Keratinocyte (primary cell): ENCODE data around the gene DCK. TPM values are rescaled to one million over a fixed set of nuclear protein-coding genes. Genes with fewer than 3 reads are reported as not detected.

Experiments
- DNase-seq: peaks from one replicate; pipeline ENCODE4 v3.0.0-alpha.2; 2011; ENCODE audit warnings: low read depth, missing footprints, low spot score
- FAIRE-seq: peaks from 2 replicates; lab custom pipeline; 2011; peaks lifted over from hg19 to GRCh38; lab: Jason Lieb, UNC
- H2AFZ ChIP-seq: 2 replicates; pipeline ENCODE4 v1.6.0; 2012; ENCODE audit warnings: low read length, control low read depth, inconsistent platforms; ENCODE audit not compliant: control insufficient read depth
- H3K27ac ChIP-seq: 2 replicates; pipeline ENCODE4 v1.5.1; 2011; ENCODE audit warnings: low read length; ENCODE audit not compliant: control insufficient read depth, insufficient read depth
- H3K27me3 ChIP-seq: 3 replicates; pipeline ENCODE4 v1.6.0; 2011; ENCODE audit warnings: low read length; ENCODE audit not compliant: control insufficient read depth, insufficient read depth; ENCODE audit errors: extremely low read depth
- H3K36me3 ChIP-seq, 2 experiments: 2 replicates in 1 of 2; 3 replicates in 1 of 2; pipeline ENCODE4 v1.5.1; 2011; ENCODE audit warnings: low read length in 2 of 2, mild to moderate bottlenecking in 1 of 2; ENCODE audit not compliant: control insufficient read depth in 2 of 2, insufficient read depth in 2 of 2; ENCODE audit errors: extremely low read depth in 1 of 2
- H3K4me1 ChIP-seq: 3 replicates; pipeline ENCODE4 v1.5.1; 2011; ENCODE audit warnings: low read length; ENCODE audit not compliant: control insufficient read depth, insufficient read depth; ENCODE audit errors: extremely low read depth
- H3K4me2 ChIP-seq: 3 replicates; pipeline ENCODE4 v1.6.0; 2011; ENCODE audit warnings: low read depth, low read length; ENCODE audit not compliant: control insufficient read depth, insufficient read depth; ENCODE audit errors: extremely low read depth
- H3K4me3 ChIP-seq, 3 experiments: fragments of 200-600 bp in 1 of 3; sonication (generic) in 1 of 3; 2 replicates in 2 of 3; 3 replicates in 1 of 3; pipeline ENCODE4 v1.5.1; 2011 to 2016; ENCODE audit warnings: low read length in 3 of 3, mild to moderate bottlenecking in 3 of 3, control low read depth in 2 of 3, inconsistent platforms in 1 of 3, low read depth in 1 of 3, mixed read lengths in 1 of 3, mixed run types in 1 of 3, moderate library complexity in 1 of 3; ENCODE audit not compliant: control insufficient read depth in 2 of 3, insufficient read depth in 2 of 3; ENCODE audit errors: extremely low read depth in 1 of 3
- H3K79me2 ChIP-seq: 2 replicates; pipeline ENCODE4 v1.6.0; 2012; ENCODE audit warnings: low read length; ENCODE audit not compliant: control insufficient read depth, insufficient read depth
- H3K9ac ChIP-seq: 3 replicates; pipeline ENCODE4 v1.6.0; 2011; ENCODE audit warnings: low read length; ENCODE audit not compliant: control insufficient read depth, insufficient read depth; ENCODE audit errors: extremely low read depth
- H3K9me1 ChIP-seq: 3 replicates; pipeline ENCODE4 v1.6.0; 2011; ENCODE audit warnings: low read length; ENCODE audit not compliant: control insufficient read depth, insufficient read depth; ENCODE audit errors: extremely low read depth
- H3K9me3 ChIP-seq: 2 replicates; pipeline ENCODE4 v1.5.1; 2012; ENCODE audit warnings: low read depth, low read length; ENCODE audit not compliant: control insufficient read depth
- H4K20me1 ChIP-seq: 3 replicates; pipeline ENCODE4 v1.6.0; 2011; ENCODE audit warnings: low read length; ENCODE audit not compliant: control insufficient read depth, insufficient read depth; ENCODE audit errors: extremely low read depth
- EZH2 ChIP-seq: IDR thresholded peaks from one replicate; pipeline ENCODE4 v1.6.1; 2012; ENCODE audit warnings: inconsistent platforms, mild to moderate bottlenecking, low read length, moderate library complexity
- dilution Hi-C: fragments of 300-500 bp; cut with MboI; formaldehyde crosslinking; loops from one replicate; pipeline ENCODE4 v1.7.0; 2020; ENCODE audit warnings: low sequenced_read_pairs; ENCODE audit not compliant: extremely low pct_ligation_motif_present
- polyA plus RNA-seq, 5 experiments: library from polyadenylated mRNA; depleted of rRNA in 3 of 5; stranded (reverse) in 3 of 5; stranded (forward) in 1 of 5; unstranded in 1 of 5; fragments of >200 nt; gene quantifications; 1 replicate in 1 of 5; 2 replicates in 3 of 5; 3 replicates in 1 of 5; pipeline versions ENCODE4 v1.2.1 to v1.2.3, GENCODE V29; 2011 to 2012; ENCODE audit warnings: missing spikeins in 2 of 5, low read depth in 1 of 5, low replicate concordance in 1 of 5
- TF ChIP-seq, protein P1 (sequence below), 3 experiments: IDR thresholded peaks in 1 of 3; conservative IDR thresholded peaks in 1 of 3; optimal IDR thresholded peaks in 1 of 3; 2 replicates in 2 of 3; 3 replicates in 1 of 3; pipeline versions ENCODE3 to v1.5.1; 2011; ENCODE audit warnings: low read length in 3 of 3, mild to moderate bottlenecking in 3 of 3, moderate library complexity in 2 of 3, control low read depth in 1 of 3, inconsistent platforms in 1 of 3; ENCODE audit not compliant: insufficient read depth in 2 of 3; ENCODE audit errors: extremely low read depth in 1 of 3

The DCK gene
- polyA plus RNA-seq, 1 donor (not counting 4 experiments of a cell fraction or from before 2014, with no cell fraction given) = 11.3 TPM

DNA sequence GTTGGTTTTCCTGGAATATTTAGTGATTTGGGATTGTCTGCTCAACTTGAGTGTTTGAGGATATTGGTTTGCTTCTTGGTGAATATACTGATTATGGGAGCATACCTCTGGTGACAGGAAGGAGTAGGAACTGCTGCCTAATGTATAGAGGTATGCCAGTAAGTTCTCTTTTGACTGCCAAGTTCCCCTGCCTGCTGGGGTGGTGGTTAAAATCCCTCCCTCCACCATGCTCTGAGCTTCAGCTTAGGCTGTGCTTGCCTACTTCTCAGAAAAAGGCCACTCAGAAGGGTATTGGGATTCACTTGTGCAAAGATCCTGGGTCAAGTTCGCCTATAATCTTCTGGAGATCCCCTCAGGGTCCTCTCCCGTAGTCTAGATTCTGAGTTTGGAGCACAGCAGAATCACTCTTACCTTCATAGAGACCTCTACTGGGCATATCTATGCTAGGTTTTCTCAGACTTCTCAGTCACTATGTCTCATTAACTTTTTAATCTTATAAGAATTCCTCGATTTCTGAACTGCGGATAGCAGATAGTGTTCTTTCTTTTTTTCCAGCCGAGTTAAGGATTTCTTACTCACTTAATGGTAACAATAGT, 44.7 kb upstream of the DCK start:
- peaks cover 30% of the 10 kb centered on the region for H3K79me2 ChIP-seq
- dilution Hi-C loops = no loop called here
- no peak for FAIRE-seq

DNA sequence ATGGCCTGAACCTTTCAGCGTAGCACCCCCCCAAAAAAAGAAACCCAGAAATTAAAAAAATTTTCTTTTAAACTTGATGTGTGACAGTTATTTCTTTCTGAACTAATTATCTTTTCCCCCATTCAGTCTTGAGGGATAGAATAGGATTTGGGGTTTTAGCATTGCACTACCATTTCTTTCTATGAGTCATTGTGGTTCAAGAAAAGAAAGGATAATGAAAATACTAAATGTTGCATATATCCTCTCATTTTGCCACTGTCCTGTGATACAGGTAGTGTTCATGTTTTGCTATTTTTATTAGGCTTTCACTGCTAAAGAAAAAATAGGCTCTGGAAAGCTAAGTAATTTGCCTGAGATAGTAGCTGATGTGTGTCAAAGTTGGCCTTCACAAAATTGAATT, 39.4 kb upstream of the DCK start:
- no peak overlapping the region for H3K27ac ChIP-seq
- H3K9me3 ChIP-seq = no peaks in the 10 kb centered on the region
- FAIRE-seq = no peak
- H3K36me3 ChIP-seq = no peaks in the 10 kb centered on the region
- H3K79me2 ChIP-seq = peaks cover 22% of the 10 kb centered on the region
- H3K9me1 ChIP-seq = no peaks in the 10 kb centered on the region
- H3K9ac ChIP-seq = no peak overlapping the region
- no peaks in the 10 kb centered on the region for H3K4me1 ChIP-seq
- TF ChIP-seq, protein P1, sequence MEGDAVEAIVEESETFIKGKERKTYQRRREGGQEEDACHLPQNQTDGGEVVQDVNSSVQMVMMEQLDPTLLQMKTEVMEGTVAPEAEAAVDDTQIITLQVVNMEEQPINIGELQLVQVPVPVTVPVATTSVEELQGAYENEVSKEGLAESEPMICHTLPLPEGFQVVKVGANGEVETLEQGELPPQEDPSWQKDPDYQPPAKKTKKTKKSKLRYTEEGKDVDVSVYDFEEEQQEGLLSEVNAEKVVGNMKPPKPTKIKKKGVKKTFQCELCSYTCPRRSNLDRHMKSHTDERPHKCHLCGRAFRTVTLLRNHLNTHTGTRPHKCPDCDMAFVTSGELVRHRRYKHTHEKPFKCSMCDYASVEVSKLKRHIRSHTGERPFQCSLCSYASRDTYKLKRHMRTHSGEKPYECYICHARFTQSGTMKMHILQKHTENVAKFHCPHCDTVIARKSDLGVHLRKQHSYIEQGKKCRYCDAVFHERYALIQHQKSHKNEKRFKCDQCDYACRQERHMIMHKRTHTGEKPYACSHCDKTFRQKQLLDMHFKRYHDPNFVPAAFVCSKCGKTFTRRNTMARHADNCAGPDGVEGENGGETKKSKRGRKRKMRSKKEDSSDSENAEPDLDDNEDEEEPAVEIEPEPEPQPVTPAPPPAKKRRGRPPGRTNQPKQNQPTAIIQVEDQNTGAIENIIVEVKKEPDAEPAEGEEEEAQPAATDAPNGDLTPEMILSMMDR (optimal IDR thresholded peaks at IDR 0.05 in 1 of 3, IDR thresholded peaks at IDR 0.05 in 1 of 3, conservative IDR thresholded peaks at IDR 0.05 in 1 of 3; ENCODE audit: extremely low read depth in 1 of 3, insufficient read depth in 2 of 3, low read length in 3 of 3) = no peak
- no peak for TF ChIP-seq EZH2
- no peak overlapping the region for H2AFZ ChIP-seq
- dilution Hi-C loops = no loop called here
- H3K4me2 ChIP-seq = no peak overlapping the region
- H3K27me3 ChIP-seq = no peaks in the 10 kb centered on the region
- H3K4me3 ChIP-seq = no peak overlapping the region
- H4K20me1 ChIP-seq = no peaks in the 10 kb centered on the region
- DNase-seq = no peak

More for the DNA sequence above, 44.7 kb upstream of the DCK start:
- Histone ChIP-seq H4K20me1 (no peaks in the 10 kb centered on the region), H3K9me3 (no peaks in the 10 kb centered on the region), H3K9me1 (no peaks in the 10 kb centered on the region), H3K4me1 (no peaks in the 10 kb centered on the region), H3K4me3 (no peak overlapping the region), H3K27ac (no peak overlapping the region), H3K4me2 (no peak overlapping the region), H3K27me3 (no peaks in the 10 kb centered on the region), H3K36me3 (no peaks in the 10 kb centered on the region), H3K9ac (no peak overlapping the region), H2AFZ (no peak overlapping the region)
- no peak for DNase-seq
- TF ChIP-seq EZH2 = no peak
- TF ChIP-seq, protein P1 (optimal IDR thresholded peaks at IDR 0.05 in 1 of 3, IDR thresholded peaks at IDR 0.05 in 1 of 3, conservative IDR thresholded peaks at IDR 0.05 in 1 of 3; ENCODE audit: extremely low read depth in 1 of 3, insufficient read depth in 2 of 3, low read length in 3 of 3) = no peak
